ENCODE measurements around the gene RELL2.

DNA sequence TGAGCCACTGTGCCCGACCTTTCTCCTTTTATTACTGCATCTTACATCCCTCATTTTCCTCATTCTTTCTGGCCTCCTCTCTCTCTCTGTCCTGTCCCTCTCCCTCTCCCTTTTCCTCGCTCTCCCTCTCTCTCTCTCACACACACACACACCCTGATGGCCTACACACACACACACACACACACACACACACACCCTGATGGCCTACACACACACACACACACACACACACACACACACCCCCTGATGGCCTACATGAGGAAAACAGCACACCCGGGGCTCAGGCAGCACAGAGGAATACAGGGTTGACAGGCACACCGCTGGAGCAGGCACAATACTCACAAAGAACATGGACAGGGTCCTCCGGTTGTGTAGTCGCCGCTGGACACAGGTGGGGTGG is 18.2 kb downstream of the RELL2 start:
- TF ChIP-seq CTCF (IDR thresholded peaks at IDR 0.05; ENCODE audit: low read length) (no peak), EZH2 (IDR thresholded peaks at IDR 0.05; ENCODE audit: borderline replicate concordance, low read length) (no peak)

Data from OCI-LY1 (cell line).